ENCODE results near the gene NCKAP5. TPM values are rescaled to one million over a fixed set of nuclear protein-coding genes. Genes with fewer than 3 reads are reported as not detected.

Gene NCKAP5
- total RNA-seq, 1 experiment from 2014 or later, result not detected

GRCh38 chr2:132754867-132755472 lies 813.3 kb downstream of the NCKAP5 start:
- Mint-ChIP-seq H3K9me3 (ENCODE audit: unreplicated experiment) (peaks cover 14% of the 10 kb centered on the region), H3K27ac (ENCODE audit: low read depth, unreplicated experiment) (no peak overlapping the region), H3K4me3 (ENCODE audit: unreplicated experiment) (no peak overlapping the region), H3K27me3 (ENCODE audit: insufficient read depth, unreplicated experiment) (no peaks in the 10 kb centered on the region), H3K4me1 (ENCODE audit: insufficient read depth, unreplicated experiment) (no peaks in the 10 kb centered on the region), H3K36me3 (ENCODE audit: insufficient read depth, unreplicated experiment) (no peaks in the 10 kb centered on the region)
- TF ChIP-seq CTCF (IDR thresholded peaks at IDR 0.05; ENCODE audit: unreplicated experiment), result no peak
- intact Hi-C loops (cut with micrococcal nuclease), result no loop called here
- CTCF ChIA-PET, result interaction anchor here (0.7 kb wide), 1 partner anchor 208 kb away, joined by 3 read pairs; no protein-coding TSS in a partner anchor
- no TSS peak for BruUV-seq (replicated peaks)
- POLR2A ChIA-PET, result no interaction called here
- no peak for DNase-seq (ENCODE audit: unreplicated experiment)

DNA sequence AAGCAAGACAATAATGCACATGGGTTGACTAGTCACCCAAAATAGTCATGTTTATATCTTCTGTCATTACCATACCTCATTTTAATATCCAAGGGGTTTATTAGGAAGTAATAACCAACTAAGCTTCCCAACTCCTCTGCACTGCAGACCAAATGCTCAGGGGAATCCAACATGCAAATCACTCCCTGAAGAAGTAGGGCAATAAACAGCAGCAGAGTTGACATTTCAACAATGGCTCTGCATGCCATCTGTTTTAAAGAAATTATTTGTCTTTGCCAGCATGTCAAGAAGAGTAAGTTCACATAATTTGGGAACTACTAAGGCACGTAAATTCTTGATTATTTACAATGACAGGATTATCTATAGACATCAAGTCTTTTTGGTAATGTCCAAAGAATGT lies 813.9 kb downstream of the NCKAP5 start:
- no peak for DNase-seq (ENCODE audit: unreplicated experiment)
- intact Hi-C loops (cut with micrococcal nuclease), result no loop called here
- TF ChIP-seq CTCF (IDR thresholded peaks at IDR 0.05; ENCODE audit: unreplicated experiment), result no peak
- H3K9me3 Mint-ChIP-seq (ENCODE audit: unreplicated experiment), result peaks cover 14% of the 10 kb centered on the region
- H3K4me3 Mint-ChIP-seq (ENCODE audit: unreplicated experiment), result no peak overlapping the region
- no peaks in the 10 kb centered on the region for H3K27me3 Mint-ChIP-seq (ENCODE audit: insufficient read depth, unreplicated experiment)
- H3K27ac Mint-ChIP-seq (ENCODE audit: low read depth, unreplicated experiment), result no peak overlapping the region
- no peaks in the 10 kb centered on the region for H3K36me3 Mint-ChIP-seq (ENCODE audit: insufficient read depth, unreplicated experiment)
- BruUV-seq (replicated peaks), result no TSS peak
- H3K4me1 Mint-ChIP-seq (ENCODE audit: insufficient read depth, unreplicated experiment), result no peaks in the 10 kb centered on the region
- ChIA-PET CTCF (interaction anchor here (0.7 kb wide), 1 partner anchor 131 kb away, joined by 3 read pairs; no protein-coding TSS in a partner anchor), POLR2A (no interaction called here)

GRCh38 chr2:132752421-132753206 lies 815.6 kb downstream of the NCKAP5 start:
- no peak for DNase-seq (ENCODE audit: unreplicated experiment)
- TF ChIP-seq CTCF (IDR thresholded peaks at IDR 0.05; ENCODE audit: unreplicated experiment), result no peak
- ChIA-PET POLR2A (no interaction called here), CTCF (no interaction called here)
- Mint-ChIP-seq H3K27me3 (ENCODE audit: insufficient read depth, unreplicated experiment) (no peaks in the 10 kb centered on the region), H3K4me1 (ENCODE audit: insufficient read depth, unreplicated experiment) (no peaks in the 10 kb centered on the region), H3K36me3 (ENCODE audit: insufficient read depth, unreplicated experiment) (no peaks in the 10 kb centered on the region), H3K9me3 (ENCODE audit: unreplicated experiment) (peaks cover 14% of the 10 kb centered on the region), H3K27ac (ENCODE audit: low read depth, unreplicated experiment) (no peak overlapping the region), H3K4me3 (ENCODE audit: unreplicated experiment) (no peak overlapping the region)
- BruUV-seq (replicated peaks), result no TSS peak
- intact Hi-C loops (cut with micrococcal nuclease), result no loop called here

- H3K9me3 Mint-ChIP-seq (ENCODE audit: unreplicated experiment), result peaks cover 14% of the 10 kb centered on the region
- CTCF ChIA-PET, result no interaction called here
- DNase-seq (ENCODE audit: unreplicated experiment), result no peak
- BruUV-seq (replicated peaks), result no TSS peak
- TF ChIP-seq CTCF (IDR thresholded peaks at IDR 0.05; ENCODE audit: unreplicated experiment), result no peak
- no peak overlapping the region for H3K27ac Mint-ChIP-seq (ENCODE audit: low read depth, unreplicated experiment)
- POLR2A ChIA-PET, result no interaction called here
- H3K4me1 Mint-ChIP-seq (ENCODE audit: insufficient read depth, unreplicated experiment), result no peaks in the 10 kb centered on the region
- no peak overlapping the region for H3K4me3 Mint-ChIP-seq (ENCODE audit: unreplicated experiment)
- no peaks in the 10 kb centered on the region for H3K27me3 Mint-ChIP-seq (ENCODE audit: insufficient read depth, unreplicated experiment)
- intact Hi-C loops (cut with micrococcal nuclease), result no loop called here
- H3K36me3 Mint-ChIP-seq (ENCODE audit: insufficient read depth, unreplicated experiment), result no peaks in the 10 kb centered on the region
These were observed 816.4 kb downstream of the NCKAP5 start for GRCh38 chr2:132751836-132752235.

Data from MCF 10A (cell line).